ENCODE data around the gene PDGFD. TPM values are rescaled to one million over a fixed set of nuclear protein-coding genes. Genes with fewer than 3 reads are reported as not detected.

PDGFD gene
- total and polyA plus RNA-seq, 2 donors = 26.0 to 26.7 TPM

- no peak overlapping the region for H3K27ac ChIP-seq (ENCODE audit: low read depth)
- no peaks in the 10 kb centered on the region for H3K4me1 ChIP-seq (ENCODE audit: insufficient read depth)
- 78% methylated on average over 5 of the region's 5 CpGs for WGBS
- H3K4me3 ChIP-seq (ENCODE audit: low read depth, low read length) = no peak overlapping the region
- H3K36me3 ChIP-seq (ENCODE audit: insufficient read depth) = no peaks in the 10 kb centered on the region
- DNase-seq (ENCODE audit: extremely low spot score) = no peak
These were observed 265.2 kb downstream of the PDGFD start for GRCh38 chr11:103898577-103899336.

DNA sequence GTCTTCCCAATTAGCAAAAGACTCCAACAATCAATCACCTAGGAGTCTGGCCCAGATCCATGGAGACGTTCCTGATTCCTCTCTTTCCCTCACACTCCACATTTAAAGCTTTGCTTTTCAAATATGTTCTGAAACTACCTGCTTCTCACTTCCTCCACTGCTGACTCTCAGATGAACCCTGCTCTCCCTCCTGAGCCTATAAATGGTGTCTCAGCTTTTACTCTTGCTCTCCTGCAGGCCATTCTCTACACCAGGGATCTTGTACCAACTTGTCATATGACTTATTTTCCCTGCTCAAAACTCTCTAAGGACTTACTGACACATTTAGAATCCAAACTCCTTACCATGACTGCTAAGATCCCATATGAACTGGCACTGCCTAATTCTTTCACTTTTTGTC is 265.9 kb downstream of the PDGFD start:
- no peak overlapping the region for H3K4me3 ChIP-seq (ENCODE audit: low read depth, low read length)
- H3K36me3 ChIP-seq (ENCODE audit: insufficient read depth) = no peaks in the 10 kb centered on the region
- DNase-seq (ENCODE audit: extremely low spot score) = no peak
- H3K4me1 ChIP-seq (ENCODE audit: insufficient read depth) = no peaks in the 10 kb centered on the region
- H3K27ac ChIP-seq (ENCODE audit: low read depth) = no peak overlapping the region
- WGBS = 23% methylated on average over 1 of the region's 1 CpG

DNA sequence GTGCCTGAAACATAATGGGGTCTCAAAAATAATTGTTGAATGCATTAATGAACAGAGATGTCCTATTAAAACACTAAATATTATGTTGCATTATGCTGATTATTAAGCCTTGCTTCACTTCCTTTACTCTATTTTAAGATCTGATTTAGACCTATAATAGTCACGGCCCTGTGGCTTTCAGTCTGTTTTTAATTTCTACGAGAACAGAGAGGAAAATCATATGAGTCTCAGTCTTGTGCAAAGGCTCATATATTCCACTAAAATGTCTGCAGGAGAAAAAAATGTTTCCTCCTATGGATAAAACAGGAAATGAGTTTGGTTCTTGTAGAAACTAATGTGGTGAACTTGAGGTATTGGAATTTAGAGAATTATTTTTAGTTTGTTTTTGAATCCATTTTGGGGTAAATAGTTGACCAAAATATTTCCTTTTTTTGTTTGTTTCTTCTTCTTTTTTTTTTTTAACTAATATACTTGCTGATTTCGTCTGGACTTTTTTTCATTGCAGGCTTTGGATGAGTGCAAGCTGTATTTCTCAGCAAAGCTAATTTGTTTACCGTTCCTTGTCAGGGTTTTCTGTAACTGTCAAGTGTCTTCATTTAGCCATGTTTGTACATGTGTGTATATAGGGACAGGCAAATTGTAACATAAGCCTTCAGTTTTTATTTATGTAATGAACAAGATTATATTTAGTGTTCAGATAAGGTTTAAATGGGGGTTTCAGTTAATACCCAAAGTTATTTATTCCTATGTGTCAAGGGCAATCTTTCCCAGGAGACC is 266.6 kb downstream of the PDGFD start:
- WGBS = 45% methylated on average over 4 of the region's 4 CpGs
- no peaks in the 10 kb centered on the region for H3K36me3 ChIP-seq (ENCODE audit: insufficient read depth)
- H3K4me1 ChIP-seq (ENCODE audit: insufficient read depth) = no peaks in the 10 kb centered on the region
- H3K27ac ChIP-seq (ENCODE audit: low read depth) = no peak overlapping the region
- no peak for DNase-seq (ENCODE audit: extremely low spot score)
- no peak overlapping the region for H3K4me3 ChIP-seq (ENCODE audit: low read depth, low read length)

DNA sequence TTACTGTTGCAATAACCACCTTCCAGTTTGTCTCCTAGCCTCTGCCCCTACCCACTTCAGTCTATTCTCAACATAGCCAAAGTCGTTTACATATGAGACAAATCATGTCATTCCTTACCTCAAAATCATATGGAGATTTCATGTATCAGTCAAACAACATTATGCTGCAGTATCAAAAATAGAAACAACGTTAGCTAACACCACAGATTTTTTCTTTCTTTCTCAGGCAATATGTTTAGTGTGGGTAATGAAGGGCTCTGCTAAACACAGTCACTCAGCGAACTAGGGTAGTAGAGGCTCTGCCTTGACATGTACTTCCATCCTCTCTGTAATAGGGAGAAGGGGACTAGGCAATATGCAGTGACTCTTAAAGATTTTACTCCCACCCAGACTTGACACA is 268.8 kb downstream of the PDGFD start:
- H3K36me3 ChIP-seq (ENCODE audit: insufficient read depth) = no peaks in the 10 kb centered on the region
- 82% methylated on average over 3 of the region's 3 CpGs for WGBS

GRCh38 chr11:103894673-103895072 is 269.3 kb downstream of the PDGFD start:
- H3K36me3 ChIP-seq (ENCODE audit: insufficient read depth) = no peaks in the 10 kb centered on the region
- H3K4me3 ChIP-seq (ENCODE audit: low read depth, low read length) = no peak overlapping the region
- H3K4me1 ChIP-seq (ENCODE audit: insufficient read depth) = no peaks in the 10 kb centered on the region
- no peak for DNase-seq (ENCODE audit: extremely low spot score)
- 78% methylated on average over 3 of the region's 3 CpGs for WGBS
- H3K27ac ChIP-seq (ENCODE audit: low read depth) = no peak overlapping the region

More for the DNA sequence above, 268.8 kb downstream of the PDGFD start:
- Histone ChIP-seq H3K4me1 (ENCODE audit: insufficient read depth) (no peaks in the 10 kb centered on the region), H3K4me3 (ENCODE audit: low read depth, low read length) (no peak overlapping the region), H3K27ac (ENCODE audit: low read depth) (no peak overlapping the region)
- no peak for DNase-seq (ENCODE audit: extremely low spot score)

GRCh38 chr11:103894034-103894433 is 269.9 kb downstream of the PDGFD start:
- H3K4me1 ChIP-seq (ENCODE audit: insufficient read depth) = no peaks in the 10 kb centered on the region
- H3K36me3 ChIP-seq (ENCODE audit: insufficient read depth) = no peaks in the 10 kb centered on the region
- H3K27ac ChIP-seq (ENCODE audit: low read depth) = no peak overlapping the region
- WGBS = 88% methylated on average over 3 of the region's 3 CpGs
- no peak overlapping the region for H3K4me3 ChIP-seq (ENCODE audit: low read depth, low read length)
- DNase-seq (ENCODE audit: extremely low spot score) = no peak

DNA sequence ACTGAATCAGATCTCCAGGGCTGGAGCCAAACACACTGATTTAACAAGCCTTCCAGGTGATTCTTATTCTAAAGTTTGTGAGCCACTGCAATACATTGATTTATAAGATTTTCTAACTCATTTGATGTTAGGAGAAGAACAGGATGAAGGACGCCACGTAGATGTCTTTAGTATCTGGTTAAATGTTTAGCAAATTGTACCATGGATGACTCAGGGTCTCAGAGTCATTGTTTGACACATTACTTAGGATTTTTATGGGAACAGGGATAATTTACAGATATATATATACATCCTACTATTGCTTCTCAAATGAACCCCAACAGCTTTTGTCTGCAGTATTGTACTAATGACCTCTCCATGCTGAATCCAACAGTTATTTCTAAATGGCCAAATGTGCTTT is 270.6 kb downstream of the PDGFD start:
- 94% methylated on average over 2 of the region's 2 CpGs for WGBS
- no peak overlapping the region for H3K4me3 ChIP-seq (ENCODE audit: low read depth, low read length)
- no peaks in the 10 kb centered on the region for H3K36me3 ChIP-seq (ENCODE audit: insufficient read depth)
- H3K4me1 ChIP-seq (ENCODE audit: insufficient read depth) = no peaks in the 10 kb centered on the region
- H3K27ac ChIP-seq (ENCODE audit: low read depth) = no peak overlapping the region
- no peak for DNase-seq (ENCODE audit: extremely low spot score)

DNA sequence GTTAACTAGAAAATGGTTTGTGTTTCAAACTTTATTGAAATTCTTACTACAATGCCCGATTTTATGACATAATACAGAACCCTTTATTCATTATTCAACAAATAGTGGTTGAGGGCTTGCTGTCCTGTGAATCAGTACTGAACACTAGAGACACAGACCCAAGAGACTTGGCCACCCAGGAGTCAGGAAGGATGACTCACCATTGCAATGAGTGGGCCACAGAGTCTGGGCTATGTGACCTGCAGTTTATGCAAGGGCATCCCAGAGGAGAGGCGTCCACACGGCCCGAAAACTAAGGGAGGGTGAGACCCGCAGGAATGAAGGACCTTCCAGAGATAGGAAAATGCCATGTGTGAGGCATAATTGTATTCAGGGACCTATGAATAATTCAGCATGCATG is 271.3 kb downstream of the PDGFD start:
- DNase-seq (ENCODE audit: extremely low spot score) = no peak
- Histone ChIP-seq H3K4me3 (ENCODE audit: low read depth, low read length) (no peak overlapping the region), H3K27ac (ENCODE audit: low read depth) (no peak overlapping the region), H3K36me3 (ENCODE audit: insufficient read depth) (no peaks in the 10 kb centered on the region), H3K4me1 (ENCODE audit: insufficient read depth) (no peaks in the 10 kb centered on the region)
- WGBS = 81% methylated on average over 5 of the region's 5 CpGs

GRCh38 chr11:103890654-103891053 is 273.3 kb downstream of the PDGFD start:
- no peaks in the 10 kb centered on the region for H3K4me1 ChIP-seq (ENCODE audit: insufficient read depth)
- H3K4me3 ChIP-seq (ENCODE audit: low read depth, low read length) = no peak overlapping the region
- H3K36me3 ChIP-seq (ENCODE audit: insufficient read depth) = no peaks in the 10 kb centered on the region
- DNase-seq (ENCODE audit: extremely low spot score) = no peak
- 99% methylated on average over 1 of the region's 1 CpG for WGBS
- no peak overlapping the region for H3K27ac ChIP-seq (ENCODE audit: low read depth)

DNA sequence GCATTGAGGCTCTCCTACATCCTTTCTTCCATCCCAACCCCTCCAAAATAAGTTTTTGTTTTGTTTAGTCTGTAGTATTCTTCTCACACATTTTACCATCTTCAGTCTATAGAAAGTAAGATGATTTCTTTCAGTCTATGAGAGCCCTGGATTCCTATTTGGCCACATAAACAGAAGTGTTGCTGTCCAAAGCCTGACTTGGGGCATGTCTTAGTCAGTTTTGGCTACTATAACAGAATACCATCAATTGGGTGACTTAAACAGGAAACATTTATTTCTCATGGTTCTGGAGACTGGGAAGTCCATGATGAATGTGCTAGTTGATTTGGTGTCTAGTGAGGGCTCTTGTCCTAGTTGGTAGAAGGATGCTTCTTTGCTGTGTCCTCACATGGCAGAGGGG is 274.3 kb downstream of the PDGFD start:
- no peak overlapping the region for H3K4me3 ChIP-seq (ENCODE audit: low read depth, low read length)
- H3K27ac ChIP-seq (ENCODE audit: low read depth) = no peak overlapping the region
- H3K36me3 ChIP-seq (ENCODE audit: insufficient read depth) = no peaks in the 10 kb centered on the region
- no peak for DNase-seq (ENCODE audit: extremely low spot score)
- H3K4me1 ChIP-seq (ENCODE audit: insufficient read depth) = no peaks in the 10 kb centered on the region

DNA sequence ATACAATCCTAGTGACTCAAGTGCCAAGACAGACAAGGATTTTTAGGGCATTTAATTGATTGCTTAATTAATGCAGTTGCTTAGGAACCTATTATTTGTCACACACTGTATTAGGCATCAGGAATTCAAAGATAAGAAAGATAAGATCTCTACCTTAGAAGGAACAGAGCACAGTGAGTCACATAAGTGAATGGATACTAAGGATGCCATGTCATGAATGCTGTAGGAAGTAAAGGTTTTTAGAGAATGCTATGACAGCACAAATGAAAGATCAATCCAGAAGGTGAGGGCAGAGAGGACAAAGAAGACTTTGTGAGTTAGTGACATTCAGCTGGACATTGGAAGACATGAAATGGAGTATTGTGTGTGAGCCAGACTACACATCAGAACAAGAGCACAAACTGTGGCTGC is 275.4 kb downstream of the PDGFD start:
- Histone ChIP-seq H3K4me1 (ENCODE audit: insufficient read depth) (no peaks in the 10 kb centered on the region), H3K4me3 (ENCODE audit: low read depth, low read length) (no peak overlapping the region), H3K36me3 (ENCODE audit: insufficient read depth) (no peaks in the 10 kb centered on the region), H3K27ac (ENCODE audit: low read depth) (no peak overlapping the region)
- no peak for DNase-seq (ENCODE audit: extremely low spot score)

DNA sequence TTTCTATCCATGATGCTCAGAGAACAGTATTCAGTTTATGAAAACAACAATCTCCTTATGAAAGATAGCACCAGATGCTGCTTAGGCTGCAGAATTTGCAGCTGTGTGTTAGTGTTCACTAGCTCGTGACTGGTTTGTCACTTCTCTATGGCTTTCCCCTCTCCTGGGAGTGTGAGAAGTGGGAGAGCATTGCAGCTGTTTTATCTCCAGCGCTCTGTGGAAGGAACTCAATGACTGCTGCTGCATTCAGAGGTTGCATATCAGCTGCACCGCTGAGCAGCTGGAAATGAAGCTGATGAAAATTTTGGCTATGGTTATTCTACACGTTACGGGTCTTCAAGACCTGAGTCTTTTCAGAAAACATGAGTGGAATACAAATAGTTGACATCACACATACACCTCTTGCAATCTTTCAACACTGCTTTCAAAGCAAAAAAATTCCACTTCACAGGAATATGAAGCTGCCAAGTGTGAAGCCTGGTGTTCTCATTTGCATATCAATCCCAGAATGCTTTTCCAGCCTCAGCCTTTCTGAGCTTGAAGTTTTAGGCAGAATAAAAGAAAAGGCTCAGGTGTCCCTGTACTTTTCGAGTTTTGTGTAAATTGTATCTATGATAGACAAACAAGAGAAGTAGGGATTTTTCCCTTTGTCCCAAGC is 276.8 kb downstream of the PDGFD start:
- Histone ChIP-seq H3K4me3 (ENCODE audit: low read depth, low read length) (no peak overlapping the region), H3K36me3 (ENCODE audit: insufficient read depth) (no peaks in the 10 kb centered on the region), H3K27ac (ENCODE audit: low read depth) (no peak overlapping the region), H3K4me1 (ENCODE audit: insufficient read depth) (no peaks in the 10 kb centered on the region)
- WGBS = 40% methylated on average over 6 of the region's 6 CpGs
- DNase-seq (ENCODE audit: extremely low spot score) = no peak

- Histone ChIP-seq H3K4me3 (ENCODE audit: low read depth, low read length) (no peak overlapping the region), H3K27ac (ENCODE audit: low read depth) (no peak overlapping the region), H3K36me3 (ENCODE audit: insufficient read depth) (no peaks in the 10 kb centered on the region), H3K4me1 (ENCODE audit: insufficient read depth) (no peaks in the 10 kb centered on the region)
- WGBS = 76% methylated on average over 1 of the region's 1 CpG
- no peak for DNase-seq (ENCODE audit: extremely low spot score)
These were observed 280.1 kb downstream of the PDGFD start for GRCh38 chr11:103883856-103884255.

DNA sequence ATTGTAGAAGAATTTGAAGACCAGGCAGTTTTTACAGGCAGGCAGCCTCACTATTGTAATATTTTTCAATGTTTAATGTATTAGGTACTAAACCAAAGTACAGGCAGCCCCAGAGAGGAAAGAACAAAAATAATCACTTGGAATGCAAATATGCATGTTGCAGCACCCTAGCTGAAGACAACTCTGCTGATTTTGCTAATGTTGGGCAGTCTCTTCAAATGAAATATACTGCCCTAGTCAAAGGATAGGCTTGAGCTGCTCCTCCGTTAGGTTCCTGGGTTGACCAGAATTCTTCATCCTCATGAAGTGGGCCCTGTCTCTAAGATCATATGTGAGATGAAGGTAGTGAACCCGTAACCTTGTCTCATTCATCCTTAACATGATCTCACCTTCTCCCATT is 280.7 kb downstream of the PDGFD start:
- no peak overlapping the region for H3K27ac ChIP-seq (ENCODE audit: low read depth)
- no peaks in the 10 kb centered on the region for H3K4me1 ChIP-seq (ENCODE audit: insufficient read depth)
- no peak for DNase-seq (ENCODE audit: extremely low spot score)
- H3K36me3 ChIP-seq (ENCODE audit: insufficient read depth) = no peaks in the 10 kb centered on the region
- 91% methylated on average over 2 of the region's 2 CpGs for WGBS
- no peak overlapping the region for H3K4me3 ChIP-seq (ENCODE audit: low read depth, low read length)
